ENCODE results near the gene CLIP1.

The CLIP1 gene

DNA sequence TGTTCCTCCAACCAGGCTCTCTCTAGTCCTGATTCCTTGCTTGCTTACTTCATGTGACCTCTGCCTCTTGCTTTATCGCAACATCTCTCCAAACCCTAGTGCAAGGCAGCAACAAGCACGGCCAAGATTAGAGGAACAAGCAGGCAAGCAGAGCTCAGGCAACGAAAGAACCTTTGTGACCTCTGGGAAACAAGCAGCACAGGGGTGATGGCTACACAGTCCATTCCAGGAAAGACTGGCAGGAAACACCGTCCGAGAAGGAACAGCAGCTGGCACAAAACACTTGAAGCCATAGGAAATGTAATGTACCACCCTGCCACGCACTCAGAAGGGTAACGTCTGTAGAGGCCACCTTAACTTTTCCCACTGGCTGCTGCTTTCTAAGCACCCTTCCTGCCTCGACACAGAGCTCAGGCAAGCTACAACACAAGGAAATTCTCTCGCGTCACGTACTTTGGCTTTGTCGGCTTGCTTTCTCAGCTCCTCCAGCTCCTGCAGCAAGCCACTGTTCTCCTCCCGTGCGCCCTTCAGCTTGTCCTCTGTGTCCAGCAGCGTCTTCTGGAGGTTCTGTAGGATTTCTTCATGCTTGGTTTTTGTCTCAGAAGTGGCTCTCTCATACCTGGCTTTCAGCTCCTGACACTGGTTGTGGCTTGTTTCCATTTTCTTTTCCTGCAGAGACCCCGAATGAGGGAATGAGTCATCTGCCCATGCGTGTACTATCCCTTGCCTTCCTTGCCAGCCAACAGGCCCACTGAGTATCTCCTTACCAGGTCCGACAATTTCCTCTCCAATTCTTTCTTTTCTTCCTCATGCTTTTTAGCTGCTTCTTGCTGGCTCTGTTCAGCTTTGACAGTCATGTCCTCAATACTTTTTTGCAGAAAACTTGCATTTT, 94.7 kb downstream of the CLIP1 start:
- TF ChIP-seq, protein P1, sequence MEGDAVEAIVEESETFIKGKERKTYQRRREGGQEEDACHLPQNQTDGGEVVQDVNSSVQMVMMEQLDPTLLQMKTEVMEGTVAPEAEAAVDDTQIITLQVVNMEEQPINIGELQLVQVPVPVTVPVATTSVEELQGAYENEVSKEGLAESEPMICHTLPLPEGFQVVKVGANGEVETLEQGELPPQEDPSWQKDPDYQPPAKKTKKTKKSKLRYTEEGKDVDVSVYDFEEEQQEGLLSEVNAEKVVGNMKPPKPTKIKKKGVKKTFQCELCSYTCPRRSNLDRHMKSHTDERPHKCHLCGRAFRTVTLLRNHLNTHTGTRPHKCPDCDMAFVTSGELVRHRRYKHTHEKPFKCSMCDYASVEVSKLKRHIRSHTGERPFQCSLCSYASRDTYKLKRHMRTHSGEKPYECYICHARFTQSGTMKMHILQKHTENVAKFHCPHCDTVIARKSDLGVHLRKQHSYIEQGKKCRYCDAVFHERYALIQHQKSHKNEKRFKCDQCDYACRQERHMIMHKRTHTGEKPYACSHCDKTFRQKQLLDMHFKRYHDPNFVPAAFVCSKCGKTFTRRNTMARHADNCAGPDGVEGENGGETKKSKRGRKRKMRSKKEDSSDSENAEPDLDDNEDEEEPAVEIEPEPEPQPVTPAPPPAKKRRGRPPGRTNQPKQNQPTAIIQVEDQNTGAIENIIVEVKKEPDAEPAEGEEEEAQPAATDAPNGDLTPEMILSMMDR (IDR thresholded peaks at IDR 0.05; ENCODE audit: low read depth, low read length) = no peak
- Histone ChIP-seq H3K9me3 (ENCODE audit: severe bottlenecking) (no peaks in the 10 kb centered on the region), H3K36me3 (peaks cover 43% of the 10 kb centered on the region), H3K27me3 (ENCODE audit: insufficient read depth, low read depth, severe bottlenecking) (no peaks in the 10 kb centered on the region), H3K27ac (no peak overlapping the region), H3K4me3 (ENCODE audit: low read depth, low read length) (no peak overlapping the region)
- no peak for DNase-seq

DNA sequence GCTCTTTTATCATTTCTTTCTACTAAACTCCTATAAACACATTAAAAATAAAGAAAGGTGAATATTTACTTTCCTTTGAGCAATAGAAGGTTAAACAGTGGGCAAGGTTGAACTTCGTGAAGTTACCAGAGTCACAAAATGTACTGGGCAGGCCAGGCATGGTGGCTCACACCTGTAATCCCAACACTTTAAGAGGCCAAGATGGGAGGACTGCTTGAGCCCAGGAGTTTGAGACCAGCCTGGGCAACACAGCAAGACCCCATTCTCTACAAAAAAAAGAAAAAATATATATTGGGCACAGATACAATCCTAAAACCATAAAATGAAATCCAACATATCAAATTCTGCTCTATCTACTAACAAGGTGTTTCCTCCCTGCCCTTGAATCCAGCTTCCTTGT, 95.5 kb downstream of the CLIP1 start:
- H3K27me3 ChIP-seq (ENCODE audit: insufficient read depth, low read depth, severe bottlenecking) = no peaks in the 10 kb centered on the region
- TF ChIP-seq, protein P1 (IDR thresholded peaks at IDR 0.05; ENCODE audit: low read depth, low read length) = no peak
- DNase-seq = no peak
- no peak overlapping the region for H3K27ac ChIP-seq
- peaks cover 40% of the 10 kb centered on the region for H3K36me3 ChIP-seq
- no peak overlapping the region for H3K4me3 ChIP-seq (ENCODE audit: low read depth, low read length)
- H3K9me3 ChIP-seq (ENCODE audit: severe bottlenecking) = no peaks in the 10 kb centered on the region

DNA sequence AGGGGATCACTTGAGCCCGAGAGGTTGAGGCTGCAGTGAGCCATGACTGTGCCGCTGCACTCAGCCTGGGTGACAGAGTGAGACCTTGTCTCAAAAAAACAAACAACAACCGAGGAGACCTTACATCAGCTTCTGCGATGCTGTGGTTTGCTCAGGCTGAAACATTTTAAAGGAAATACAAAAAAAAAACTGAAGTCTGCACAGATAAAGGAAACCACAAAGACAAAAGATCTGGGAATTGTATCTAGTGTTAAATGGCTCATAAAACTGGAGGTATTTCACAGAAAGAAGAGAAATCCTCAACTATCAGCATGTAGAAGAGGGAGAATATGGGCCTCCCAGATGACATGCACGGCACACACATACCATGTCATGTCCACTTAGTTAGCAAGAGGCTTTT, 95.9 kb downstream of the CLIP1 start:
- Histone ChIP-seq H3K9me3 (ENCODE audit: severe bottlenecking) (no peaks in the 10 kb centered on the region), H3K27me3 (ENCODE audit: insufficient read depth, low read depth, severe bottlenecking) (no peaks in the 10 kb centered on the region), H3K36me3 (peaks cover 42% of the 10 kb centered on the region), H3K4me3 (ENCODE audit: low read depth, low read length) (no peak overlapping the region), H3K27ac (no peak overlapping the region)
- DNase-seq = no peak
- TF ChIP-seq, protein P1 (IDR thresholded peaks at IDR 0.05; ENCODE audit: low read depth, low read length) = no peak

DNA sequence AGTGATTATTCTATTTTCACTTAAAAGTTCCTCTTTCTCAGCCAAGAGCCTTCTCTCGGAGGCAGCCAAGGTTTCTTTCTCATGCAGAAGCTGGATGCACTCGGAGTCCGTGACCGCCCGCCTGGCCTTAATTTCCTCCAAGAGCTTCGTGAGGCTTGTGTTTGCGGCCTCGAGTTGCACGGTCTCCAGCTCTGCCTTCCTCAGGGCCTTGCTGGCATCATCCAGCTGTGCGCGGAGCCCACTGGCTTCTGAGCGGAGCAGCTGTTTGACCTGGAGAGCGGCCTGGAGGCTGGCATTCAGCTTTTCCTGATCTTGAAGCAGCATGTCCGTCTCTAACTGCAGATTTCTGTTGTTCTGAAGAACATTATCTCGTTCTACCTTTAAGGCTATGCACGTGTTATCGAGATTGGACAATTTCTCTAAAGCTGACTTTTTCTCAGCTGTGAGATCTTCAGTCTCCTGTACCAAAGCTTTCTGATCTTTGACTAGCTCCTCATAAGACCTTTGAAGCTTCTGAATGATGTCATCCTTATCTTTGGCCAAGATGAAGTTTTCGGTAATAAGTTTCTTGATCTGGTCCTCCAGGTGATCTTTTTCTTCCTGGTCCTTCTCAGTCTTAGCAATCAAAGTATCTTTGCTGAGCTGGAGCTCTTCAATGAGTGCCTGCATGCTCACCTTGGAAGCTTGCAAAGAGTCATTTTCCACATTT, 99.0 kb downstream of the CLIP1 start:
- Histone ChIP-seq H3K9me3 (ENCODE audit: severe bottlenecking) (no peaks in the 10 kb centered on the region), H3K36me3 (peaks cover 36% of the 10 kb centered on the region), H3K4me3 (ENCODE audit: low read depth, low read length) (no peak overlapping the region), H3K27me3 (ENCODE audit: insufficient read depth, low read depth, severe bottlenecking) (no peaks in the 10 kb centered on the region), H3K27ac (no peak overlapping the region)
- no peak for DNase-seq
- TF ChIP-seq, protein P1 (IDR thresholded peaks at IDR 0.05; ENCODE audit: low read depth, low read length) = no peak

DNA sequence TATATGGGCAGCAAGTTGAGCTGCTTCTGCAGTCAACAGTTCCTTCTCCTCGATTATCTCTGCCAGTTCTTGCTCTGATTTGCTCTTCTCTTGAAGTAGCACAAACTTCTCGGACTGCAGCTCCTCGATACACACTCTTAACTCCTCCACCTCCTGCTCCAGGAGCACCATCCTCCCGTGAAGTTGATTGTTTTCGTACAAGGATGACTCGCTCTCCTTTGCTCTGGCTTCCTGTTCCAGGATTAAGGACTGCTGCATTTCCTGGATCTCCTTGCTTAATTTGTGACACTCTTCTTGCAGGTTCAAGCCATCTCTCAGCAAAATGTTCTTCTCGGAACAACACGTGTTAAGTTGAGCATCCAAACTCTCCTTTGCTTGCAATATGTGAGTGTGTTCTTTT, 100.0 kb downstream of the CLIP1 start:
- Histone ChIP-seq H3K9me3 (ENCODE audit: severe bottlenecking) (no peaks in the 10 kb centered on the region), H3K4me3 (ENCODE audit: low read depth, low read length) (no peak overlapping the region), H3K27ac (no peak overlapping the region), H3K36me3 (peaks cover 27% of the 10 kb centered on the region), H3K27me3 (ENCODE audit: insufficient read depth, low read depth, severe bottlenecking) (no peaks in the 10 kb centered on the region)
- DNase-seq = no peak
- TF ChIP-seq, protein P1 (IDR thresholded peaks at IDR 0.05; ENCODE audit: low read depth, low read length) = no peak

Data from WERI-Rb-1 (cell line).